ENCODE data around the gene ANK3. TPM values are rescaled to one million over a fixed set of nuclear protein-coding genes. Genes with fewer than 3 reads are reported as not detected.

Gene ANK3
- polyA plus RNA-seq, 1 donor from 2014 or later: 114 TPM

- Histone ChIP-seq H3K27ac (ENCODE audit: low read length) (no peak overlapping the region), H3K79me2 (replicated peaks; ENCODE audit: insufficient read depth, low read length) (no peaks in the 10 kb centered on the region), H3K9me2 (ENCODE audit: insufficient read depth, low read length) (no peaks in the 10 kb centered on the region), H3K36me3 (ENCODE audit: insufficient read depth, low read length) (peaks cover 9% of the 10 kb centered on the region), H3K9me3 (ENCODE audit: low read length) (no peaks in the 10 kb centered on the region), H3K4me2 (ENCODE audit: low read length) (no peak overlapping the region), H3K27me3 (ENCODE audit: insufficient read depth, low read depth, low read length) (no peaks in the 10 kb centered on the region), H3K4me3 (ENCODE audit: low read length) (no peak overlapping the region), H3K9ac (ENCODE audit: low read length) (no peak overlapping the region), H2AFZ (ENCODE audit: low read depth, low read length) (no peak overlapping the region), H3F3A (ENCODE audit: insufficient read depth, low read length, poor library complexity, severe bottlenecking) (no peaks in the 10 kb centered on the region), H4K20me1 (ENCODE audit: insufficient read depth) (no peaks in the 10 kb centered on the region)
- TF ChIP-seq RAD21 (conservative IDR thresholded peaks at IDR 0.05) (no peak), POLR2AphosphoS5 (IDR thresholded peaks at IDR 0.05) (no peak), TAF1 (IDR thresholded peaks at IDR 0.05; ENCODE audit: low read depth) (no peak), SMC3 (conservative IDR thresholded peaks at IDR 0.05; ENCODE audit: poor library complexity) (no peak), REST (IDR thresholded peaks at IDR 0.05; ENCODE audit: borderline replicate concordance) (no peak), EP300 (conservative IDR thresholded peaks at IDR 0.05; ENCODE audit: poor library complexity, severe bottlenecking) (no peak), CTCF (IDR thresholded peaks at IDR 0.05; ENCODE audit: poor library complexity, severe bottlenecking) (no peak), MXI1 (conservative IDR thresholded peaks at IDR 0.05; ENCODE audit: poor library complexity, severe bottlenecking) (no peak), EZH2 (IDR thresholded peaks at IDR 0.05; ENCODE audit: borderline replicate concordance, insufficient read depth, low read length, poor library complexity, severe bottlenecking) (no peak)
Observed at GRCh38 chr10:60140651-60141632, 248.7 kb downstream of the ANK3 start.

DNA sequence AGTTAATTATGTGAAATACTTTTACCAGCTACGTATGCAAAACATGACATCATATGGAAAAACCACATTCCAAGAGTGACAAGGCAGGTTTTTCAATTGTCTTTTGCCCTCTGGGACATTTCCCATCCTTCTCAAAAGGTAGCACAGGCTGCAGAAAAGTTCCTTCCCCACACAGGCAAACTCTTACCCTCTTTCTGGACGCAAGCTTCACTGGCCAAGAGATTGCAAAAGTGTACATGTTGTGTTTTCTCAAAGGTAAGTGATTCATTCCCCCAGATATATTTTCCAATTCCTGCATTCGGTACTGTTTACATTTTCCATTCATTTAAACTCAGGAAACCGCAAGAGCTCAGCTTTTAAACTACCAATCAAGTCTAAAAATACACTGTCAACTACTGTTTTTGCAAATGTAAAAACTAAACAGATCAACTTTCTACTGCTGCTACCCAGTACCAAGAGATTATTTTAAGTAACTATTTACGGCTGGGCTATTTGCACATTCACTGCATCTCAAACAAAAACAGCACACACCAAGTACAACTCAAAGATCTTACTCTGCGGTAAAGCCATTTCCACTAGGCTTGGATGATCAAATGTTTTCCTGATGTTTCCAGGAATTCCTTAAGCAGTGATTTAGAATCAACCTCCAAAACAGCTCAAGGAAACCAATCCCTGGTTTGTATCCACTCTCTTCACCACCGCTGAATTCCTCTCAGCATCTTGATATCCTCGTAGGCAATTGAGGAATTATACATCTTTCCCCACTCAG, 249.7 kb downstream of the ANK3 start:
- no peaks in the 10 kb centered on the region for H3F3A ChIP-seq (ENCODE audit: insufficient read depth, low read length, poor library complexity, severe bottlenecking)
- H3K27me3 ChIP-seq (ENCODE audit: insufficient read depth, low read depth, low read length): no peaks in the 10 kb centered on the region
- no peaks in the 10 kb centered on the region for H3K9me2 ChIP-seq (ENCODE audit: insufficient read depth, low read length)
- H4K20me1 ChIP-seq (ENCODE audit: insufficient read depth): no peaks in the 10 kb centered on the region
- no peaks in the 10 kb centered on the region for H3K79me2 ChIP-seq (replicated peaks; ENCODE audit: insufficient read depth, low read length)
- H3K36me3 ChIP-seq (ENCODE audit: insufficient read depth, low read length): peaks cover 12% of the 10 kb centered on the region
- H3K4me3 ChIP-seq (ENCODE audit: low read length): no peak overlapping the region
- H2AFZ ChIP-seq (ENCODE audit: low read depth, low read length): no peak overlapping the region
- H3K9ac ChIP-seq (ENCODE audit: low read length): no peak overlapping the region
- H3K27ac ChIP-seq (ENCODE audit: low read length): no peak overlapping the region
- TF ChIP-seq REST (IDR thresholded peaks at IDR 0.05; ENCODE audit: borderline replicate concordance): no peak
- TF ChIP-seq RAD21 (conservative IDR thresholded peaks at IDR 0.05): no peak
- no peak overlapping the region for H3K4me2 ChIP-seq (ENCODE audit: low read length)
- no peaks in the 10 kb centered on the region for H3K9me3 ChIP-seq (ENCODE audit: low read length)
